PC-9 (cell line): ENCODE data around the gene APOLD1.

Source experiments
- CTCF ChIP-seq: fragments of 200-600 bp; sonication (generic); conservative IDR thresholded peaks from 2 replicates; pipeline ENCODE4 v1.6.1; 2017; ENCODE audit warnings: mixed run types, antibody characterized with exemption, mild to moderate bottlenecking, moderate library complexity
- EZH2 ChIP-seq: fragments of 200-600 bp; sonication (generic); IDR thresholded peaks from 2 replicates; pipeline ENCODE4 v1.8.0; 2017; ENCODE audit warnings: antibody characterized with exemption, low read depth

DNA sequence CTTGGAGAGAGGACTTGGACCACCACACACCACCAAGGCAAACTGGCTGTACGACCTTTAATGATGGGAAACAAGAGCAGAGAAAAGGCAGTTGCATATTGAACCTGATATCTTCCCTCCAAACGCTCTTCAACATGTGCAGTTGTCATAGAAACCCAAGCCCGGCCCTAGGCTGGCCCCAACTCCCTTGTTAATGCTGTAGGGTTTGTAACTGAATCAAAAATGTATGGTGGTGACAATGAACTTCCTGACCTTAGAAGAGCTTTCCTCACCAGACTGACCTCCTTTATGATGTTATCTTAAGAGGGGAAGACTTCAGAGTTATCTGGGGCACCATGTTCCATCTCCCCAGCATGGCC is 12.3 kb downstream of the APOLD1 start:
- no peak for TF ChIP-seq EZH2
- no peak for TF ChIP-seq CTCF
